ENCODE data around the gene SF3B5. TPM values are rescaled to one million over a fixed set of nuclear protein-coding genes. Genes with fewer than 3 reads are reported as not detected.

Gene SF3B5
- total and polyA plus RNA-seq, 9 of the 15 experiments (the other 6 are each of a cell fraction or from before 2014, with no cell fraction given): 238 to 1,211 (median 407) TPM

GRCh38 chr6:144123836-144124235 lies 28.5 kb upstream of the SF3B5 start (continued):
- TF ChIP-seq MTA1 (IDR thresholded peaks at IDR 0.05; ENCODE audit: borderline replicate concordance) (no peak), ZNF175 (CRISPR knock-in tag; IDR thresholded peaks at IDR 0.05; ENCODE audit: low read depth) (no peak), FOXK1 (CRISPR knock-in tag; IDR thresholded peaks at IDR 0.05; ENCODE audit: borderline replicate concordance) (no peak), TEAD1 (CRISPR knock-in tag; IDR thresholded peaks at IDR 0.05) (no peak), TAF7 (tag; IDR thresholded peaks at IDR 0.05) (no peak), CEBPG (CRISPR knock-in tag; IDR thresholded peaks at IDR 0.05) (no peak), CEBPG (tag; conservative IDR thresholded peaks at IDR 0.05 in 1 of 2, IDR thresholded peaks at IDR 0.05 in 1 of 2) (0 out of 4 replicates have a peak, but pooled peaks of 1 of the 2 experiments have one; percentile 39), CCNT2 (IDR thresholded peaks at IDR 0.05; ENCODE audit: borderline replicate concordance, extremely low read depth, insufficient read length, low read depth, low read length) (no peak), BDP1 (IDR thresholded peaks at IDR 0.05; ENCODE audit: insufficient read depth, insufficient read length) (no peak), RBBP5 (IDR thresholded peaks at IDR 0.05; ENCODE audit: borderline replicate concordance, insufficient read depth, low read length, poor library complexity, severe bottlenecking) (no peak), SIX5 (IDR thresholded peaks at IDR 0.05; ENCODE audit: borderline replicate concordance in 1 of 2, insufficient read depth in 1 of 2, low read depth in 1 of 2, low read length in 2 of 2) (no peak), PRPF4 (IDR thresholded peaks at IDR 0.05; ENCODE audit: insufficient read depth, low read depth, low read length, poor library complexity, severe bottlenecking) (no peak), FOXA3 (CRISPR knock-in tag; conservative IDR thresholded peaks at IDR 0.05 in 1 of 2, IDR thresholded peaks at IDR 0.05 in 1 of 2) (no peak), ETV5 (CRISPR knock-in tag; IDR thresholded peaks at IDR 0.05; ENCODE audit: low read depth) (no peak), JUND (IDR thresholded peaks at IDR 0.05; ENCODE audit: borderline replicate concordance, low read depth, low read length) (no peak), JUND (tag; IDR thresholded peaks at IDR 0.05; ENCODE audit: borderline replicate concordance, low read depth, low read length) (no peak), MAFG (tag; conservative IDR thresholded peaks at IDR 0.05) (no peak)
